ENCODE data around the gene SPEM2.
A peak's percentile ranks its signal among the peaks of the same experiment; 100 is the strongest.
"Not testable (repeated sequence)": the region's sequence is repeated elsewhere in the genome, so short reads cannot be mapped to it uniquely, and the experiment has no call there.

SPEM2 gene

DNA sequence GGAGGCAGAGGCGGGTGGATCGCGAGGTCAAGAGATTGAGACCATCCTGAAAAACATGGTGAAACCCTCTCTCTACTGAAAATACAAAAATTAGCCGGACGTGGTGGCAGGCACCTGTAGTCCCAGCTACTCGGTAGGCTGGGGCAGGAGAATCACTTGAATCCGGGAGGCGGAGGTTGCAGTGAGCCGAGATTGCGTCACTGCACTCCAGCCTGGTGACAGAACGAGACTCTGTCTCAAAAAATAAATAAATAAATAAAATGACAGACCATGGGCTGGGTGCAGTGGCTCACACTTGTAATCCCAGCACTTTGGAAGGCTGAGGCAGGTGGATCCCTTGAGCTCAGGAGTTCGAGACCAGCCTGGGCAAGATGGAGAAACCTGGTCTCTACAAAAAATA is 44.4 kb downstream of the SPEM2 start:
- H3K9ac ChIP-seq (ENCODE audit: low read length); H3K27me3 ChIP-seq (replicated peaks; ENCODE audit: control insufficient read depth, insufficient read depth, low read length); DNase-seq (ENCODE audit: low read depth); H3K4me3 ChIP-seq (ENCODE audit: low read length); H3K9me3 ChIP-seq (ENCODE audit: control insufficient read depth, low read length): not testable (repeated sequence)
- H3K4me1 ChIP-seq (ENCODE audit: control insufficient read depth, insufficient read depth, low read length): peaks cover 25% of the 10 kb centered on the region
- peaks cover 12% of the 10 kb centered on the region for H3K36me3 ChIP-seq (ENCODE audit: control insufficient read depth, insufficient read depth, low read length, severe bottlenecking)

DNA sequence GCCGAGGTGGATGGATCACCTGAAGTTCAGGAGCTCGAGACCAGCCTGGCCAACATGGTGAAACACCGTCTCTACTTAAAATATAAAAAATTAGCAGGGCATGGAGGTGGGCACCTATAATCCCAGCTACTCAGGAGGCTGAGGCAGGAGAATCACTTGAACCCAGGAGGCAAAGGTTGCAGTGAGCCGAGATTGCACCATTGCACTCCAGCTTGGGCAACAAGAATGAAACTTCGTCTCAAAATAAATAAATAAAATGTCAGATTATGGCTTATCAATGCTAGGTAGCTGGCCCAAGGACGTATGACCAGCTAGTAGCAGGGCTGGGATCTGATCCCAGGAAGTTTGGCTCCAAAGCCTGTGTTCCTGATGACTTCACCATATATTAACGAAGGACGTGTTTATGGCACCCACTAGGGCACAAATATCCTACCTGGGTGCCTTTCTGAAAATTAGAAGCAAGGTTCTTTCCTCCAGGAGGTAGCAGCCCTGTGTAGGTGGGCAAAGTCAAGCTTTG is 45.1 kb downstream of the SPEM2 start:
- not testable (repeated sequence) for H3K9me3 ChIP-seq (ENCODE audit: control insufficient read depth, low read length); H3K4me3 ChIP-seq (ENCODE audit: low read length); H3K27me3 ChIP-seq (replicated peaks; ENCODE audit: control insufficient read depth, insufficient read depth, low read length); DNase-seq (ENCODE audit: low read depth); H3K9ac ChIP-seq (ENCODE audit: low read length); H3K36me3 ChIP-seq (ENCODE audit: control insufficient read depth, insufficient read depth, low read length, severe bottlenecking)
- peaks cover 31% of the 10 kb centered on the region for H3K4me1 ChIP-seq (ENCODE audit: control insufficient read depth, insufficient read depth, low read length)

DNA sequence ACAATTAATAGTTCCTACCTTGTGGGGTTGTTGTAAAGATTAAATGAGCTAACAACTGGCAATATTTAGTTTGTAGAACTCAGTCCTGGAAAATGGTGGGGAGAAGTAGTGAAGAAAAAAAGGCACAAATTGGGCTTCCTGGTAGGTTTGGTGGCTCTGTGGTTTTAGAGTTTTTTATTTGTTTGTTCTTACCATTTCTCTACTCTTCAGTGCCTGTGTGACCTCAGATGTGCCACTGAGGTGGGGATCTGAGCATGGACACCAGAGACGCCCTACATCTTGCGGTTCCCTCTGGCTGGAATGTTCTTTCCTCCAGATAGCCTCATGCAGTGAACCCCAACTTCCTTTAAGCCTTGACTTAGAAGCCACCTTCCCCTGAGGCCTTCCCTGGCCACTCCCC is 46.3 kb downstream of the SPEM2 start:
- H3K9me3 ChIP-seq (ENCODE audit: control insufficient read depth, low read length): no peaks in the 10 kb centered on the region

DNA sequence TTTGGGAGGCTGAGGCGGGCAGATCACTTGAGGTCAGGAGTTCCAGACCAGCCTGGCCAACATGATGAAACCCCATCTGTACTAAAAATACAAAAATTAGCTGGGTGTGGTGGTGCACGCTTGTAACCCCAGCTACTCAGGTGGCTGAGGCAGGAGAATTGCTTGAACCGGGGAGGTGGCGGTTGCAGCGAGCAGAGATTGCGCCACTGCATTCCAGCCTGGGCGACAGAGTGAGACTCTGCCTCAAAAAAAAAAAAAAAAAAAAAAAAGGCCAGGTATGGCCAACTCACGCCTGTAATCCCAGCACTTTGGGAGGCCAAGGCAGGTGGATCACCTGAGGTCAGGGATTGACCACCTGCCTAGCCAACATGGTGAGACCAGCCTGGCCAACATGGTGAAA is 49.4 kb downstream of the SPEM2 start:
- H3K9ac ChIP-seq (ENCODE audit: low read length); DNase-seq (ENCODE audit: low read depth); H3K9me3 ChIP-seq (ENCODE audit: control insufficient read depth, low read length); H3K36me3 ChIP-seq (ENCODE audit: control insufficient read depth, insufficient read depth, low read length, severe bottlenecking); H3K27me3 ChIP-seq (replicated peaks; ENCODE audit: control insufficient read depth, insufficient read depth, low read length); H3K4me3 ChIP-seq (ENCODE audit: low read length): not testable (repeated sequence)
- H3K4me1 ChIP-seq (ENCODE audit: control insufficient read depth, insufficient read depth, low read length): peaks cover 44% of the 10 kb centered on the region

More for the DNA sequence above, 46.3 kb downstream of the SPEM2 start:
- peaks cover 37% of the 10 kb centered on the region for H3K4me1 ChIP-seq (ENCODE audit: control insufficient read depth, insufficient read depth, low read length)
- no peaks in the 10 kb centered on the region for H3K27me3 ChIP-seq (replicated peaks; ENCODE audit: control insufficient read depth, insufficient read depth, low read length)
- peaks cover 6% of the 10 kb centered on the region for H3K36me3 ChIP-seq (ENCODE audit: control insufficient read depth, insufficient read depth, low read length, severe bottlenecking)
- H3K9ac ChIP-seq (ENCODE audit: low read length): no peak overlapping the region
- H3K4me3 ChIP-seq (ENCODE audit: low read length): no peak overlapping the region
- DNase-seq (ENCODE audit: low read depth): no peak

DNA sequence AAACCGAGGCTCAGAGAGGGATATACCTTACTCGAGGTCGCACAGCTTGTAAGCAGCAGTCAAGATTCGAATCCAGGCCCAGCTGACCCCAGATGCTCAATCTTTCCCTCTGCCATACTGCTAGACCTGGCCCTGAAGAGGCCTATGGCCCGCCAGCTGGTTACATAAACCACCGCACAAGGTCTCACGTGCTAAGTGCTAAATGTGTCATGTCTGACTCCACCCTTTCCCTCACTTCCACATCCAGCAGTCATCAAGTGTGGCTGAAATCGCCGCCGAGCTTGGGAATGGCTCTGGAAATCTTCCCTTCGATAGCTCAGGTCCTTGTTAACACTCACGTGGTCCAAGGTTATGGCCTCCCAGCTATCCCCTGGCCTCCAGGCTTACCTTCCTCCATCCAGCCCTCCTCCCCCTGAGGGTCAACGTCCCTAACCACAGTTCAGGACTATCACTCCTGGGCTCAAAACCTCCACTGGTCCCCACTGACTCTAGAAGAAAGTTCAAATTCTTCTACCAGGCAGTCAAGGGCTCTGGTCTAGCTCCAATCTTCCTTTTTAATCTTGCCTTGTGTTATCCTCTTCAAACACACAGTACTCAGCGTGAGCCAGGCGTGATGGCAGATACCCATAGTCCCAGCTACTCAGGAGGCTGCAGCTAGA is 50.5 kb downstream of the SPEM2 start:
- H3K9ac ChIP-seq (ENCODE audit: low read length): peak overlapping the region; percentile 96
- peaks cover 3% of the 10 kb centered on the region for H3K36me3 ChIP-seq (ENCODE audit: control insufficient read depth, insufficient read depth, low read length, severe bottlenecking)
- peaks cover 45% of the 10 kb centered on the region for H3K4me1 ChIP-seq (ENCODE audit: control insufficient read depth, insufficient read depth, low read length)
- H3K27me3 ChIP-seq (replicated peaks; ENCODE audit: control insufficient read depth, insufficient read depth, low read length): no peaks in the 10 kb centered on the region
- no peak for DNase-seq (ENCODE audit: low read depth)
- H3K4me3 ChIP-seq (ENCODE audit: low read length): peak overlapping the region; percentile 83
- no peaks in the 10 kb centered on the region for H3K9me3 ChIP-seq (ENCODE audit: control insufficient read depth, low read length)

DNA sequence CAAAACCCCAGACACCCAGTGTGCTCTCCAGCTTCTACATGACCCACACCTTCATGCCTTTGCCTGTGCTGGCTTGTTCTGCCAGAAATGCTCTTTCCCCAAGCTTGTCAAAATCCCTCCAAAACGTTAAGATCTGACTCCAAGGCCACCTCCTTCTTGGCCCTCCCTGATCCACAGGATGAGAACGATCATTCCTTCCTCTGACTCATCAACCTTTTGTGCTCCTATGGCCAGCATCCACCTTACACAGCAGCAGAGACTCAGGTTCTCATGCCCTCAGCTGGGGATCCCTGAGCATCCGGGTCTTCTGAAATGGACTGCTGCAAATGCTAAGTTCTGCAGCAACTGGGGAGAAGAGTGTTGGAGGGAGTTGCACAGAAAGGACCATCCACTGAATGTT is 51.1 kb downstream of the SPEM2 start:
- DNase-seq (ENCODE audit: low read depth): peak; percentile 44
- Histone ChIP-seq H3K36me3 (ENCODE audit: control insufficient read depth, insufficient read depth, low read length, severe bottlenecking) (peaks cover 3% of the 10 kb centered on the region), H3K9ac (ENCODE audit: low read length) (peak overlapping the region; percentile 96), H3K9me3 (ENCODE audit: control insufficient read depth, low read length) (no peaks in the 10 kb centered on the region), H3K27me3 (replicated peaks; ENCODE audit: control insufficient read depth, insufficient read depth, low read length) (no peaks in the 10 kb centered on the region), H3K4me1 (ENCODE audit: control insufficient read depth, insufficient read depth, low read length) (peaks cover 45% of the 10 kb centered on the region), H3K4me3 (ENCODE audit: low read length) (peak overlapping the region; percentile 83)

DNA sequence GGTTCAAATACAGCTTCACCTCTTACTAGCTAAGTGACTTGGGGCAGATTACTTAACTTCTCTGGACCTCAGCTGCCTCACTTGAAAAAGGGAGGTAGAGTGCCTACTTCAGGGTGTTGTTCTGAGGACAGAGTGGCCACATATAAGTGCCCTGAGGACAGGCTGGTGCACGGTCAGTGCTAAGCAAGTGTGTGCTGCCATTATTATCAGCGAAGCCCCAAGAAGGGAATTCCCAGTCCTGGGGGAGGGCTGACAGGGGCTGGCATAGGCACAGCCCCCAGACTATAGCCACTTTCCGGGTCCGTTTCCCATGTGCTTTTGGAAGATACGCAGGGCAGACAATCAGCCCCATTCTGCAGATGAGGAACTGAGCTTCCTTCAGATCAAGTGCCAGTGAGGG is 51.5 kb downstream of the SPEM2 start:
- H3K36me3 ChIP-seq (ENCODE audit: control insufficient read depth, insufficient read depth, low read length, severe bottlenecking): peaks cover 3% of the 10 kb centered on the region
- no peaks in the 10 kb centered on the region for H3K9me3 ChIP-seq (ENCODE audit: control insufficient read depth, low read length)
- peaks cover 45% of the 10 kb centered on the region for H3K4me1 ChIP-seq (ENCODE audit: control insufficient read depth, insufficient read depth, low read length)
- DNase-seq (ENCODE audit: low read depth): no peak
- peak overlapping the region; percentile 96 for H3K9ac ChIP-seq (ENCODE audit: low read length)
- H3K4me3 ChIP-seq (ENCODE audit: low read length): peak overlapping the region; percentile 83
- no peaks in the 10 kb centered on the region for H3K27me3 ChIP-seq (replicated peaks; ENCODE audit: control insufficient read depth, insufficient read depth, low read length)

All from adipocyte (in vitro differentiated cells).